B cell (primary cell): ENCODE results near the gene NUP85. TPM values are rescaled to one million over a fixed set of nuclear protein-coding genes. Genes with fewer than 3 reads are reported as not detected.
"Not testable (repeated sequence)": the region's sequence is repeated elsewhere in the genome, so short reads cannot be mapped to it uniquely, and the experiment has no call there.

ENCODE experiments used
- ATAC-seq: fragments of 200-7000 bp; cut with Tn5 transposase; one replicate; pipeline ENCODE4 v1.10.0; 2021; ENCODE audit warnings: low read depth, mild to moderate bottlenecking, moderate number of reproducible peaks, moderate library complexity
- CTCF ChIA-PET: fragments of 350-600 bp; sonication (Branson Sonifier 250); formaldehyde crosslinking; loops from one replicate; lab custom pipeline; 2021; ENCODE audit warnings: antibody characterized with exemption, inconsistent platforms; lab: Charles Lee
- POLR2A ChIA-PET: fragments of 350-600 bp; sonication (Branson Sonifier 250); formaldehyde crosslinking; loops from one replicate; lab custom pipeline; 2021; ENCODE audit warnings: antibody characterized with exemption; lab: Charles Lee
- DNase-seq: peaks from one replicate; pipeline ENCODE4 v3.0.0; 2013
- H2AFZ ChIP-seq: 2 replicates; pipeline ENCODE4 v1.6.1; 2012; ENCODE audit warnings: mild to moderate bottlenecking, low read depth, low read length; ENCODE audit not compliant: insufficient read depth, poor library complexity, severe bottlenecking
- H3K27ac ChIP-seq, 2 donors: 1 replicate in 1 of 2; 2 replicates in 1 of 2; pipeline ENCODE4 v1.5.1; 2012 to 2013; ENCODE audit warnings: low read length in 2 of 2, mild to moderate bottlenecking in 2 of 2, moderate library complexity in 1 of 2
- H3K27me3 ChIP-seq, 4 experiments: fragments of 200-600 bp in 1 of 4; sonication (generic) in 1 of 4; replicated peaks in 1 of 4; 1 replicate in 2 of 4; 2 replicates in 2 of 4; pipeline versions ENCODE4 v1.6.1 to v1.7.0; 2013 to 2016; ENCODE audit warnings: low read length in 3 of 4, mild to moderate bottlenecking in 2 of 4, mixed read lengths in 1 of 4, moderate library complexity in 1 of 4; ENCODE audit not compliant: insufficient read depth in 4 of 4, control insufficient read depth in 3 of 4; ENCODE audit errors: control extremely low read depth in 1 of 4
- H3K36me3 ChIP-seq, 2 experiments: replicated peaks in 1 of 2; 1 replicate in 1 of 2; 2 replicates in 1 of 2; pipeline versions ENCODE4 v1.6.1 to v1.7.1; 2013; ENCODE audit warnings: low read length in 1 of 2; ENCODE audit not compliant: insufficient read depth in 2 of 2, control insufficient read depth in 1 of 2; ENCODE audit errors: control extremely low read depth in 1 of 2, extremely low read depth in 1 of 2
- H3K4me1 ChIP-seq, 2 donors: fragments of 200-600 bp in 1 of 2; sonication (generic) in 1 of 2; 1 replicate in 1 of 2; 2 replicates in 1 of 2; pipeline versions ENCODE4 v1.5.1 to v1.6.1; 2013 to 2017; ENCODE audit warnings: low read length in 2 of 2; ENCODE audit not compliant: control insufficient read depth in 2 of 2, insufficient read depth in 2 of 2
- H3K4me2 ChIP-seq: replicated peaks from 2 replicates; pipeline ENCODE3; 2012; ENCODE audit warnings: mild to moderate bottlenecking, low read depth, low read length; ENCODE audit not compliant: poor library complexity, severe bottlenecking
- H3K4me3 ChIP-seq, 5 experiments: fragments of 200-600 bp in 1 of 5; sonication (generic) in 1 of 5; 1 replicate in 3 of 5; 2 replicates in 2 of 5; pipeline versions ENCODE4 v1.5.1 to v1.7.0; 2011 to 2016; ENCODE audit warnings: low read length in 4 of 5, mild to moderate bottlenecking in 4 of 5, low read depth in 2 of 5, control low read depth in 1 of 5, moderate library complexity in 1 of 5; ENCODE audit not compliant: insufficient read depth in 1 of 5; ENCODE audit errors: control extremely low read depth in 1 of 5, extremely low read depth in 1 of 5
- H3K79me2 ChIP-seq: fragments of 200-600 bp; sonication (generic); one replicate; pipeline ENCODE4 v1.6.0; 2016; ENCODE audit warnings: low read length; ENCODE audit not compliant: control insufficient read depth, insufficient read depth
- H3K9ac ChIP-seq: fragments of 200-600 bp; sonication (generic); 2 replicates; pipeline ENCODE4 v1.6.1; 2017; ENCODE audit warnings: mild to moderate bottlenecking, low read length, moderate library complexity
- H3K9me3 ChIP-seq, 3 donors: one replicate each; pipeline versions ENCODE4 v1.6.1 to v1.7.1; 2013; ENCODE audit warnings: low read length in 2 of 3; ENCODE audit not compliant: control insufficient read depth in 2 of 3, insufficient read depth in 1 of 3; ENCODE audit errors: control extremely low read depth in 1 of 3
- H4K20me1 ChIP-seq: 2 replicates; pipeline ENCODE4 v1.6.0; 2012; ENCODE audit warnings: mild to moderate bottlenecking, low read length; ENCODE audit not compliant: insufficient read depth, control insufficient read depth, poor library complexity, severe bottlenecking
- H3K27ac Mint-ChIP-seq: one replicate; pipeline ENCODE4 v1.8.0; 2021; ENCODE audit warnings: mixed read lengths
- H3K27me3 Mint-ChIP-seq: one replicate; pipeline ENCODE4 v1.8.0; 2021; ENCODE audit warnings: mixed read lengths
- H3K4me1 Mint-ChIP-seq: one replicate; pipeline ENCODE4 v1.8.0; 2021; ENCODE audit warnings: mixed read lengths
- H3K4me3 Mint-ChIP-seq: one replicate; pipeline ENCODE4 v1.8.0; 2021; ENCODE audit warnings: mixed read lengths
- H3K9me3 Mint-ChIP-seq: one replicate; pipeline ENCODE4 v1.8.0; 2022; ENCODE audit warnings: mixed read lengths; ENCODE audit not compliant: insufficient read depth
- CTCF ChIP-seq: fragments of 200-600 bp; IDR thresholded peaks from one replicate; pipeline ENCODE4 v1.8.0; 2022; ENCODE audit warnings: antibody characterized with exemption, mild to moderate bottlenecking
- EZH2 ChIP-seq: IDR thresholded peaks from 2 replicates; pipeline ENCODE4 v1.6.1; 2012; ENCODE audit warnings: borderline replicate concordance, low read depth, mild to moderate bottlenecking, moderate library complexity, low read length; ENCODE audit not compliant: insufficient read depth, poor library complexity, severe bottlenecking
- WGBS: methylation state at CpG from one replicate; pipeline ENCODE4 v1.1.5; 2013; ENCODE audit warnings: missing lambda C conversion rate; ENCODE audit not compliant: insufficient coverage; 5-methylcytosine and 5-hydroxymethylcytosine counted together
- intact Hi-C: fragments of 100-400 bp; cut with micrococcal nuclease; formaldehyde crosslinking; loops from one replicate; pipeline ENCODE4 v1.10.0; 2022
- polyA plus RNA-seq: library from polyadenylated mRNA; depleted of rRNA; stranded (reverse); fragments of >200 nt; gene quantifications from 2 replicates; pipeline ENCODE4 v1.2.3, GENCODE V29; 2012
- total RNA-seq, 2 donors: library from RNA; stranded (reverse); fragments of 120-200 nt in 1 of 2; gene quantifications; 1 replicate in 1 of 2; 2 replicates in 1 of 2; pipeline versions ENCODE4 v1.2.3 to v1.2.4, GENCODE V29; 2013 to 2022

NUP85 gene
- total and polyA plus RNA-seq, 2 donors (not counting 1 experiment from before 2014, with no cell fraction given) = 97.5 to 142 TPM

- TF ChIP-seq EZH2 (no peak), CTCF (no peak)
- H3K27ac ChIP-seq = no peak overlapping the region
- ATAC-seq = no peak
- H4K20me1 ChIP-seq = no peaks in the 10 kb centered on the region
- H3K27ac Mint-ChIP-seq = no peak overlapping the region
- H3K9ac ChIP-seq = no peak overlapping the region
- no peak overlapping the region for H2AFZ ChIP-seq
- no peak for DNase-seq
- no peaks in the 10 kb centered on the region for H3K9me3 ChIP-seq
- no peak overlapping the region for H3K4me3 Mint-ChIP-seq
- ChIA-PET CTCF (interaction anchor here (0.6 to 2.8 kb wide), 4 partner anchors 9 to 149 kb away, joined by 3 to 13 read pairs (median 4); no protein-coding TSS in a partner anchor), POLR2A (interaction anchor here (1.2 kb wide), 2 partner anchors 31 to 53 kb away, joined by 3 to 4 read pairs; partner anchors contain the start of gene NT5C)
- H3K27me3 ChIP-seq = no peaks in the 10 kb centered on the region
- no peaks in the 10 kb centered on the region for H3K4me1 ChIP-seq
- H3K36me3 ChIP-seq = peaks cover 4 to 17% of the 10 kb centered on the region in 2 experiments
- no peaks in the 10 kb centered on the region for H3K27me3 Mint-ChIP-seq
- no peak overlapping the region for H3K4me2 ChIP-seq
- no peaks in the 10 kb centered on the region for H3K9me3 Mint-ChIP-seq
- H3K4me1 Mint-ChIP-seq = no peaks in the 10 kb centered on the region
- H3K4me3 ChIP-seq = no peak overlapping the region
- WGBS = 100% methylated on average over 5 of the region's 5 CpGs
- intact Hi-C loops = no loop called here
- H3K79me2 ChIP-seq = peaks cover 4% of the 10 kb centered on the region
These were observed 42.4 kb upstream of the NUP85 start for GRCh38 chr17:75163074-75163473.

GRCh38 chr17:75164606-75165005, 40.9 kb upstream of the NUP85 start:
- H3K4me1 ChIP-seq, H3K27ac Mint-ChIP-seq, H3K4me2 ChIP-seq, H3K4me1 Mint-ChIP-seq, H3K9me3 Mint-ChIP-seq, H4K20me1 ChIP-seq, H3K9me3 ChIP-seq, H2AFZ ChIP-seq, H3K4me3 ChIP-seq, H3K27me3 ChIP-seq, ATAC-seq, H3K9ac ChIP-seq, intact Hi-C loops, H3K79me2 ChIP-seq, H3K27me3 Mint-ChIP-seq, H3K4me3 Mint-ChIP-seq, H3K27ac ChIP-seq, DNase-seq: not testable (repeated sequence)
- 97% methylated on average over 13 of the region's 15 CpGs for WGBS
- ChIA-PET POLR2A (interaction anchor here (0.6 kb wide), 1 partner anchor 49 kb away, joined by 6 read pairs; no protein-coding TSS in a partner anchor), CTCF (interaction anchor here (1.0 to 2.8 kb wide), 3 partner anchors 50 to 203 kb away, joined by 3 to 13 read pairs (median 6); partner anchors contain the start of gene ARMC7)
- peaks cover 4 to 19% of the 10 kb centered on the region in 2 experiments for H3K36me3 ChIP-seq
